Parathyroid adenoma (tissue), 2 donors: ENCODE results near the gene RUNX3.

ENCODE experiments used
- H2AFZ ChIP-seq: fragments of 300-600 bp; sonication (generic); one replicate; pipeline ENCODE4 v1.7.0; 2017; ENCODE audit warnings: antibody characterized with exemption, mild to moderate bottlenecking
- H3K27ac ChIP-seq: fragments of 300-600 bp; sonication (generic); one replicate; pipeline ENCODE4 v1.7.0; 2017
- H3K27me3 ChIP-seq: fragments of 300-600 bp; sonication (generic); one replicate; pipeline ENCODE4 v1.7.0; 2017; ENCODE audit warnings: low read length; ENCODE audit not compliant: control insufficient read depth, insufficient read depth
- H3K36me3 ChIP-seq: fragments of 300-600 bp; sonication (generic); one replicate; pipeline ENCODE4 v1.7.0; 2017; ENCODE audit warnings: low read length; ENCODE audit not compliant: control insufficient read depth, insufficient read depth
- H3K4me1 ChIP-seq: fragments of 300-600 bp; sonication (generic); one replicate; pipeline ENCODE4 v1.7.0; 2017; ENCODE audit warnings: control low read depth
- H3K4me2 ChIP-seq: fragments of 300-600 bp; sonication (generic); one replicate; pipeline ENCODE4 v1.7.0; 2017; ENCODE audit warnings: low read length
- H3K4me3 ChIP-seq: fragments of 300-600 bp; sonication (generic); one replicate; pipeline ENCODE4 v1.7.0; 2017; ENCODE audit warnings: low read depth, low read length
- H3K79me2 ChIP-seq: fragments of 300-600 bp; sonication (generic); one replicate; pipeline ENCODE4 v1.7.0; 2017; ENCODE audit warnings: control low read depth
- H3K9ac ChIP-seq: fragments of 300-600 bp; sonication (generic); one replicate; pipeline ENCODE4 v1.7.0; 2017; ENCODE audit warnings: mild to moderate bottlenecking
- H3K9me3 ChIP-seq: fragments of 300-600 bp; sonication (generic); one replicate; pipeline ENCODE4 v1.7.0; 2017; ENCODE audit warnings: low read length; ENCODE audit not compliant: control insufficient read depth
- CTCF ChIP-seq: fragments of 300-600 bp; sonication (generic); IDR thresholded peaks from one replicate; pipeline ENCODE4 v1.7.0; 2017; ENCODE audit warnings: antibody characterized with exemption, mild to moderate bottlenecking
- donor health status: primary hyperparathyroidism.

RUNX3 gene

GRCh38 chr1:24927988-24928688 is 1.9 kb downstream of the RUNX3 start:
- Histone ChIP-seq H3K4me1 (no peaks in the 10 kb centered on the region), H3K27ac (no peak overlapping the region), H3K79me2 (no peaks in the 10 kb centered on the region), H3K9me3 (no peaks in the 10 kb centered on the region), H2AFZ (no peak overlapping the region), H3K36me3 (no peaks in the 10 kb centered on the region), H3K27me3 (peaks cover 19% of the 10 kb centered on the region), H3K4me2 (no peak overlapping the region), H3K9ac (no peak overlapping the region), H3K4me3 (no peak overlapping the region)
- no peak for TF ChIP-seq CTCF

- peaks cover 19% of the 10 kb centered on the region for H3K27me3 ChIP-seq
- no peak overlapping the region for H2AFZ ChIP-seq
- H3K4me1 ChIP-seq, result no peaks in the 10 kb centered on the region
- no peak for TF ChIP-seq CTCF
- H3K79me2 ChIP-seq, result no peaks in the 10 kb centered on the region
- H3K4me2 ChIP-seq, result no peak overlapping the region
- H3K9ac ChIP-seq, result no peak overlapping the region
- H3K27ac ChIP-seq, result no peak overlapping the region
- no peak overlapping the region for H3K4me3 ChIP-seq
- H3K36me3 ChIP-seq, result no peaks in the 10 kb centered on the region
- no peaks in the 10 kb centered on the region for H3K9me3 ChIP-seq
Observed at GRCh38 chr1:24927473-24927872, 2.6 kb downstream of the RUNX3 start.

GRCh38 chr1:24926563-24927249 is 3.4 kb downstream of the RUNX3 start:
- no peak overlapping the region for H3K27ac ChIP-seq
- H3K4me1 ChIP-seq, result no peaks in the 10 kb centered on the region
- no peaks in the 10 kb centered on the region for H3K79me2 ChIP-seq
- TF ChIP-seq CTCF, result no peak
- H2AFZ ChIP-seq, result no peak overlapping the region
- no peak overlapping the region for H3K4me3 ChIP-seq
- H3K9me3 ChIP-seq, result no peaks in the 10 kb centered on the region
- no peaks in the 10 kb centered on the region for H3K36me3 ChIP-seq
- H3K9ac ChIP-seq, result no peak overlapping the region
- H3K27me3 ChIP-seq, result peaks cover 15% of the 10 kb centered on the region
- H3K4me2 ChIP-seq, result no peak overlapping the region

GRCh38 chr1:24925963-24926362 is 4.1 kb downstream of the RUNX3 start:
- H3K4me3 ChIP-seq, result no peak overlapping the region
- no peak overlapping the region for H2AFZ ChIP-seq
- TF ChIP-seq CTCF, result no peak
- no peaks in the 10 kb centered on the region for H3K36me3 ChIP-seq
- H3K27ac ChIP-seq, result no peak overlapping the region
- H3K4me1 ChIP-seq, result no peaks in the 10 kb centered on the region
- no peaks in the 10 kb centered on the region for H3K79me2 ChIP-seq
- no peak overlapping the region for H3K9ac ChIP-seq
- H3K9me3 ChIP-seq, result no peaks in the 10 kb centered on the region
- H3K27me3 ChIP-seq, result peaks cover 9% of the 10 kb centered on the region
- no peak overlapping the region for H3K4me2 ChIP-seq
